T-helper 17 cell (primary cell): ENCODE measurements around the gene IRAK1BP1. TPM values are rescaled to one million over a fixed set of nuclear protein-coding genes. Genes with fewer than 3 reads are reported as not detected.
"Not testable (repeated sequence)": the region's sequence is repeated elsewhere in the genome, so short reads cannot be mapped to it uniquely, and the experiment has no call there.

Experiments
- ATAC-seq: fragments of 150-1000 bp; cut with Tn5 transposase; 2 replicates; pipeline ENCODE4 v1.10.0; 2021; ENCODE audit warnings: mild to moderate bottlenecking, moderate library complexity
- DNase-seq, 3 donors: peaks; one replicate each; pipeline versions ENCODE4 v3.0.0 to v3.0.0-alpha.2; 2020 to 2021
- H3K9me3 ChIP-seq: one replicate; pipeline ENCODE4 v1.7.0; 2013; ENCODE audit warnings: low read length, mild to moderate bottlenecking; ENCODE audit not compliant: control insufficient read depth, poor library complexity, severe bottlenecking
- H3K27ac Mint-ChIP-seq: one replicate; pipeline ENCODE4 v1.8.0; 2022; ENCODE audit warnings: mild to moderate bottlenecking, moderate library complexity, mixed read lengths
- H3K27me3 Mint-ChIP-seq: one replicate; pipeline ENCODE4 v1.8.0; 2022; ENCODE audit warnings: mixed read lengths
- H3K36me3 Mint-ChIP-seq: one replicate; pipeline ENCODE4 v1.8.0; 2022; ENCODE audit warnings: low read depth, mixed read lengths
- H3K4me1 Mint-ChIP-seq: one replicate; pipeline ENCODE4 v1.8.0; 2022; ENCODE audit warnings: mild to moderate bottlenecking, mixed read lengths
- H3K4me3 Mint-ChIP-seq: one replicate; pipeline ENCODE4 v1.8.0; 2022; ENCODE audit warnings: mild to moderate bottlenecking, moderate library complexity, mixed read lengths
- total RNA-seq, 4 donors: library from RNA in 2 of 4; stranded (reverse) in 2 of 4; gene quantifications; one replicate each; pipeline ENCODE4 v1.2.3 and lab custom pipeline; 2022 to 2026

IRAK1BP1 gene
- total RNA-seq, 2 donors from 2014 or later = 1.1 to 2.4 TPM

GRCh38 chr6:78854546-78854945 lies 12.8 kb upstream of the IRAK1BP1 start:
- ATAC-seq = no peak
- DNase-seq = no peak
- Mint-ChIP-seq H3K4me1 (no peaks in the 10 kb centered on the region), H3K36me3 (peaks cover 4% of the 10 kb centered on the region), H3K4me3 (no peak overlapping the region), H3K27ac (no peak overlapping the region), H3K27me3 (no peaks in the 10 kb centered on the region)
- H3K9me3 ChIP-seq = no peaks in the 10 kb centered on the region

- not testable (repeated sequence) for H3K36me3 Mint-ChIP-seq, H3K4me3 Mint-ChIP-seq, H3K27me3 Mint-ChIP-seq, H3K9me3 ChIP-seq, DNase-seq, H3K27ac Mint-ChIP-seq, H3K4me1 Mint-ChIP-seq, ATAC-seq
Observed at GRCh38 chr6:78858339-78858938, 8.9 kb upstream of the IRAK1BP1 start.

- H3K36me3 Mint-ChIP-seq = no peaks in the 10 kb centered on the region
- H3K9me3 ChIP-seq = no peaks in the 10 kb centered on the region
- no peak overlapping the region for H3K4me3 Mint-ChIP-seq
- no peak overlapping the region for H3K27ac Mint-ChIP-seq
- H3K27me3 Mint-ChIP-seq = no peaks in the 10 kb centered on the region
- ATAC-seq (no peak), DNase-seq (no peak)
- no peaks in the 10 kb centered on the region for H3K4me1 Mint-ChIP-seq
Observed at GRCh38 chr6:78861509-78861908, 5.8 kb upstream of the IRAK1BP1 start.

GRCh38 chr6:78863576-78863975 lies 3.8 kb upstream of the IRAK1BP1 start:
- no peak for DNase-seq
- H3K4me3 Mint-ChIP-seq = no peak overlapping the region
- H3K36me3 Mint-ChIP-seq = no peaks in the 10 kb centered on the region
- H3K27me3 Mint-ChIP-seq = no peaks in the 10 kb centered on the region
- H3K4me1 Mint-ChIP-seq = peaks cover 11% of the 10 kb centered on the region
- H3K9me3 ChIP-seq = no peaks in the 10 kb centered on the region
- H3K27ac Mint-ChIP-seq = no peak overlapping the region
- ATAC-seq = no peak

- ATAC-seq (no peak), DNase-seq (no peak)
- Mint-ChIP-seq H3K4me3 (no peak overlapping the region), H3K4me1 (peaks cover 12% of the 10 kb centered on the region), H3K27me3 (no peaks in the 10 kb centered on the region), H3K27ac (no peak overlapping the region), H3K36me3 (no peaks in the 10 kb centered on the region)
- H3K9me3 ChIP-seq = no peaks in the 10 kb centered on the region
Observed at GRCh38 chr6:78864957-78865356, 2.4 kb upstream of the IRAK1BP1 start.

- DNase-seq (no peak), ATAC-seq (peak; percentile 45)
- H3K27ac Mint-ChIP-seq = peak overlapping the region; percentile 98
Observed at GRCh38 chr6:78867020-78867369, 356 bp upstream of the IRAK1BP1 start.

GRCh38 chr6:78868116-78868515 lies 765 bp downstream of the IRAK1BP1 start:
- Mint-ChIP-seq H3K27ac (peak overlapping the region; percentile 98), H3K27me3 (no peaks in the 10 kb centered on the region), H3K36me3 (peaks cover 2% of the 10 kb centered on the region), H3K4me3 (peak overlapping the region; percentile 98), H3K4me1 (peaks cover 12% of the 10 kb centered on the region)
- no peak for DNase-seq
- no peaks in the 10 kb centered on the region for H3K9me3 ChIP-seq
- ATAC-seq = no peak

More at GRCh38 chr6:78867020-78867369, 356 bp upstream of the IRAK1BP1 start:
- Mint-ChIP-seq H3K4me1 (peaks cover 12% of the 10 kb centered on the region), H3K4me3 (peak overlapping the region; percentile 98), H3K27me3 (no peaks in the 10 kb centered on the region), H3K36me3 (peaks cover 2% of the 10 kb centered on the region)
- no peaks in the 10 kb centered on the region for H3K9me3 ChIP-seq

GRCh38 chr6:78875505-78875904 lies 8.2 kb downstream of the IRAK1BP1 start:
- Mint-ChIP-seq H3K4me1 (no peaks in the 10 kb centered on the region), H3K27ac (no peak overlapping the region), H3K27me3 (no peaks in the 10 kb centered on the region), H3K36me3 (no peaks in the 10 kb centered on the region), H3K4me3 (no peak overlapping the region)
- H3K9me3 ChIP-seq = no peaks in the 10 kb centered on the region
- no peak for ATAC-seq
- no peak for DNase-seq

- Mint-ChIP-seq H3K4me3 (no peak overlapping the region), H3K27me3 (no peaks in the 10 kb centered on the region), H3K4me1 (no peaks in the 10 kb centered on the region), H3K27ac (no peak overlapping the region), H3K36me3 (peaks cover 5% of the 10 kb centered on the region)
- DNase-seq (no peak), ATAC-seq (no peak)
- H3K9me3 ChIP-seq = no peaks in the 10 kb centered on the region
Observed at GRCh38 chr6:78883651-78884050, 16.3 kb downstream of the IRAK1BP1 start.

GRCh38 chr6:78889901-78890300 lies 22.6 kb downstream of the IRAK1BP1 start:
- DNase-seq, H3K9me3 ChIP-seq, ATAC-seq, H3K27ac Mint-ChIP-seq, H3K4me1 Mint-ChIP-seq, H3K27me3 Mint-ChIP-seq, H3K4me3 Mint-ChIP-seq: not testable (repeated sequence)
- H3K36me3 Mint-ChIP-seq = peaks cover 13% of the 10 kb centered on the region

- no peaks in the 10 kb centered on the region for H3K27me3 Mint-ChIP-seq
- peaks cover 5% of the 10 kb centered on the region for H3K36me3 Mint-ChIP-seq
- no peak for DNase-seq
- no peak overlapping the region for H3K27ac Mint-ChIP-seq
- ATAC-seq = no peak
- H3K9me3 ChIP-seq = no peaks in the 10 kb centered on the region
- H3K4me1 Mint-ChIP-seq = no peaks in the 10 kb centered on the region
- no peak overlapping the region for H3K4me3 Mint-ChIP-seq
Observed at GRCh38 chr6:78896227-78896626, 28.9 kb downstream of the IRAK1BP1 start.

GRCh38 chr6:78908621-78909020 lies 41.3 kb downstream of the IRAK1BP1 start:
- H3K36me3 Mint-ChIP-seq = no peaks in the 10 kb centered on the region
- H3K27ac Mint-ChIP-seq = no peak overlapping the region
- no peak for DNase-seq
- H3K4me3 Mint-ChIP-seq = no peak overlapping the region
- peaks cover 29% of the 10 kb centered on the region for H3K27me3 Mint-ChIP-seq
- no peak for ATAC-seq
- H3K4me1 Mint-ChIP-seq = peaks cover 12% of the 10 kb centered on the region
- H3K9me3 ChIP-seq = no peaks in the 10 kb centered on the region

GRCh38 chr6:78909391-78909790 lies 42.0 kb downstream of the IRAK1BP1 start:
- no peak for DNase-seq
- Mint-ChIP-seq H3K4me1 (peaks cover 12% of the 10 kb centered on the region), H3K4me3 (no peak overlapping the region), H3K27ac (no peak overlapping the region), H3K36me3 (no peaks in the 10 kb centered on the region), H3K27me3 (peaks cover 29% of the 10 kb centered on the region)
- H3K9me3 ChIP-seq = no peaks in the 10 kb centered on the region
- ATAC-seq = no peak

- peaks cover 29% of the 10 kb centered on the region for H3K27me3 Mint-ChIP-seq
Observed at GRCh38 chr6:78910010-78910409, 42.7 kb downstream of the IRAK1BP1 start.

More at GRCh38 chr6:78910010-78910409, 42.7 kb downstream of the IRAK1BP1 start:
- DNase-seq (no peak), ATAC-seq (no peak)
- H3K4me3 Mint-ChIP-seq = peak overlapping the region; percentile 67
- no peaks in the 10 kb centered on the region for H3K9me3 ChIP-seq
- no peaks in the 10 kb centered on the region for H3K36me3 Mint-ChIP-seq
- H3K4me1 Mint-ChIP-seq = peaks cover 12% of the 10 kb centered on the region
- no peak overlapping the region for H3K27ac Mint-ChIP-seq
